Liver (tissue), 9 donors: ENCODE data around the gene ZNF366. TPM values are rescaled to one million over a fixed set of nuclear protein-coding genes. Genes with fewer than 3 reads are reported as not detected.

Source experiments
- DNase-seq: peaks from one replicate; pipeline ENCODE4 v3.0.0-alpha.2; 2017; ENCODE audit warnings: low spot score
- H3K27ac ChIP-seq, 2 donors: one replicate each; pipeline ENCODE4 v1.7.0; 2013; ENCODE audit warnings: inconsistent platforms in 2 of 2, low read length in 2 of 2, control low read depth in 1 of 2, low read depth in 1 of 2, mild to moderate bottlenecking in 1 of 2
- H3K27me3 ChIP-seq, 4 donors: one replicate each; pipeline versions ENCODE4 v1.6.1 to v1.7.0; 2013; ENCODE audit warnings: low read length in 3 of 4, inconsistent platforms in 1 of 4, mild to moderate bottlenecking in 1 of 4, moderate library complexity in 1 of 4; ENCODE audit not compliant: control insufficient read depth in 4 of 4, insufficient read depth in 4 of 4
- H3K36me3 ChIP-seq, 4 donors: one replicate each; pipeline versions ENCODE4 v1.6.1 to v1.7.0; 2013; ENCODE audit warnings: low read length in 3 of 4, mild to moderate bottlenecking in 3 of 4, low read depth in 1 of 4, moderate library complexity in 1 of 4; ENCODE audit not compliant: control insufficient read depth in 4 of 4, insufficient read depth in 3 of 4
- H3K4me1 ChIP-seq, 4 donors: one replicate each; pipeline versions ENCODE4 v1.6.1 to v1.7.0; 2013; ENCODE audit warnings: low read length in 3 of 4, mild to moderate bottlenecking in 3 of 4, moderate library complexity in 1 of 4; ENCODE audit not compliant: control insufficient read depth in 4 of 4, insufficient read depth in 4 of 4
- H3K4me3 ChIP-seq, 3 donors: one replicate each; pipeline versions ENCODE4 v1.6.1 to v1.7.0; 2013; ENCODE audit warnings: low read length in 3 of 3, control low read depth in 1 of 3, low read depth in 1 of 3, mild to moderate bottlenecking in 1 of 3
- H3K9ac ChIP-seq, 2 donors: one replicate each; pipeline ENCODE4 v1.7.0; 2013; ENCODE audit warnings: low read length in 2 of 2, mild to moderate bottlenecking in 2 of 2, moderate library complexity in 2 of 2, control low read depth in 1 of 2, low read depth in 1 of 2
- H3K9me3 ChIP-seq, 4 donors: one replicate each; pipeline versions ENCODE4 v1.6.1 to v1.7.0; 2013; ENCODE audit warnings: low read length in 3 of 4; ENCODE audit not compliant: control insufficient read depth in 4 of 4
- ATF3 ChIP-seq: IDR thresholded peaks from 2 replicates; pipeline ENCODE4 v1.6.1; 2016; ENCODE audit warnings: antibody characterized with exemption
- CTCF ChIP-seq: fragments of 150-350 bp; IDR thresholded peaks from 2 replicates; pipeline ENCODE4 v1.5.1; 2017; ENCODE audit warnings: improper control_type of control experiment, low read depth, low read length; ENCODE audit not compliant: missing input control
- EGR1 ChIP-seq, 2 donors: IDR thresholded peaks; 2 replicates each; pipeline ENCODE4 v1.6.1; 2016 to 2018; ENCODE audit warnings: antibody characterized with exemption in 2 of 2, low read depth in 2 of 2
- FOXA1 ChIP-seq: IDR thresholded peaks from 2 replicates; pipeline ENCODE4 v1.6.1; 2016; ENCODE audit warnings: antibody characterized with exemption
- FOXA2 ChIP-seq: IDR thresholded peaks from 2 replicates; pipeline ENCODE4 v1.6.1; 2016; ENCODE audit warnings: antibody characterized with exemption
- GABPA ChIP-seq, 2 donors: IDR thresholded peaks in 1 of 2; conservative IDR thresholded peaks in 1 of 2; 2 replicates each; pipeline ENCODE4 v1.6.1; 2016; ENCODE audit warnings: antibody characterized with exemption in 2 of 2, mild to moderate bottlenecking in 1 of 2, moderate library complexity in 1 of 2
- HNF4A ChIP-seq, 2 donors: conservative IDR thresholded peaks; 2 replicates each; pipeline ENCODE4 v1.6.1; 2016; ENCODE audit warnings: antibody characterized with exemption in 2 of 2, mild to moderate bottlenecking in 2 of 2
- HNF4G ChIP-seq: IDR thresholded peaks from 2 replicates; pipeline ENCODE4 v1.6.1; 2016; ENCODE audit warnings: antibody characterized with exemption
- JUND ChIP-seq, 2 donors: IDR thresholded peaks; 2 replicates each; pipeline ENCODE4 v1.6.1; 2016; ENCODE audit warnings: antibody characterized with exemption in 2 of 2
- MAX ChIP-seq: IDR thresholded peaks from 2 replicates; pipeline ENCODE4 v1.6.1; 2016; ENCODE audit warnings: antibody characterized with exemption
- NR2F2 ChIP-seq: IDR thresholded peaks from 2 replicates; pipeline ENCODE4 v1.6.1; 2016; ENCODE audit warnings: antibody characterized with exemption
- RAD21 ChIP-seq, 2 donors: IDR thresholded peaks; 2 replicates each; pipeline ENCODE4 v1.6.1; 2016; ENCODE audit warnings: antibody characterized with exemption in 2 of 2, mild to moderate bottlenecking in 2 of 2
- REST ChIP-seq: IDR thresholded peaks from 2 replicates; pipeline ENCODE4 v1.6.1; 2016; ENCODE audit warnings: antibody characterized with exemption, mild to moderate bottlenecking
- RXRA ChIP-seq, 2 donors: IDR thresholded peaks; 2 replicates each; pipeline ENCODE4 v1.6.1; 2017 to 2018; ENCODE audit warnings: antibody characterized with exemption in 2 of 2, mild to moderate bottlenecking in 1 of 2
- SP1 ChIP-seq: IDR thresholded peaks from 2 replicates; pipeline ENCODE4 v1.6.1; 2018; ENCODE audit warnings: antibody characterized with exemption, mild to moderate bottlenecking
- TAF1 ChIP-seq: conservative IDR thresholded peaks from 2 replicates; pipeline ENCODE4 v1.6.1; 2016; ENCODE audit warnings: antibody characterized with exemption, mild to moderate bottlenecking
- YY1 ChIP-seq: IDR thresholded peaks from 2 replicates; pipeline ENCODE4 v1.6.1; 2016; ENCODE audit warnings: antibody characterized with exemption, mild to moderate bottlenecking
- ZBTB33 ChIP-seq: IDR thresholded peaks from 2 replicates; pipeline ENCODE4 v1.6.1; 2016; ENCODE audit warnings: antibody characterized with exemption
- WGBS: extraction: QIAGEN DNeasy Blood & Tissue Kit; methylation state at CpG from one replicate; pipeline ENCODE4 v1.1.7; 2013; 5-methylcytosine and 5-hydroxymethylcytosine counted together
- polyA plus RNA-seq, 2 donors: library from polyadenylated mRNA; stranded (reverse) in 1 of 2; unstranded in 1 of 2; fragments of 200-250 nt in 1 of 2; fragments of >200 nt in 1 of 2; fragmentation: Nextera tagmentation in 1 of 2; extraction: Ambion mirVana in 1 of 2; gene quantifications; one replicate each; pipeline versions ENCODE4 v1.2.1 to v1.2.3, GENCODE V29; 2013 to 2015
- total RNA-seq, 2 donors: library from RNA; depleted of rRNA; stranded (reverse); fragments of >200 nt; gene quantifications; one replicate each; pipeline ENCODE4 v1.2.3, GENCODE V29; 2014
- donor health status: healthy.
- donor health status: healthy.
- donor health status: healthy.
- donor health status: healthy.
- donor health status: healthy.

The ZNF366 gene
- total and polyA plus RNA-seq, 4 donors, result 0.71 to 1.0 (median 0.75) TPM

GRCh38 chr5:72511774-72512592, 4.8 kb upstream of the ZNF366 start (continued):
- TF ChIP-seq NR2F2, result no peak
- TF ChIP-seq HNF4G, result no peak

GRCh38 chr5:72511366-72511765, 4.2 kb upstream of the ZNF366 start:
- Histone ChIP-seq H3K27me3 (no peaks in the 10 kb centered on the region), H3K9ac (no peak overlapping the region), H3K4me3 (no peak overlapping the region), H3K27ac (no peak overlapping the region), H3K4me1 (no peaks in the 10 kb centered on the region), H3K36me3 (no peaks in the 10 kb centered on the region), H3K9me3 (no peaks in the 10 kb centered on the region)
- no peak for TF ChIP-seq YY1
- TF ChIP-seq FOXA2, result no peak
- TF ChIP-seq CTCF, result no peak
- TF ChIP-seq TAF1, result no peak
- TF ChIP-seq ZBTB33, result no peak
- no peak for TF ChIP-seq JUND (IDR thresholded peaks at IDR 0.05)
- TF ChIP-seq FOXA1, result no peak
- no peak for TF ChIP-seq HNF4G
- TF ChIP-seq RAD21 (IDR thresholded peaks at IDR 0.05), result no peak
- no peak for TF ChIP-seq SP1
- no peak for TF ChIP-seq REST
- TF ChIP-seq RXRA (IDR thresholded peaks at IDR 0.05), result no peak
- no peak for TF ChIP-seq EGR1 (IDR thresholded peaks at IDR 0.05; ENCODE audit: low read depth in 2 of 2)
- no peak for TF ChIP-seq HNF4A (conservative IDR thresholded peaks at IDR 0.05)
- TF ChIP-seq GABPA (IDR thresholded peaks at IDR 0.05 in 1 of 2, conservative IDR thresholded peaks at IDR 0.05 in 1 of 2), result no peak
- TF ChIP-seq ATF3, result no peak
- TF ChIP-seq NR2F2, result no peak
- TF ChIP-seq MAX, result no peak
- WGBS, result 63% methylated on average over 3 of the region's 3 CpGs
- no peak for DNase-seq
